HL-60 (cell line): Measurements from ENCODE around the gene POC1B.

Source experiments
- GABPA ChIP-seq: IDR thresholded peaks from 2 replicates; pipeline ENCODE4 v1.6.1; 2012; ENCODE audit warnings: low read depth
- POLR2AphosphoS5 ChIP-seq: IDR thresholded peaks from 2 replicates; pipeline ENCODE4 v1.6.1; 2012; ENCODE audit warnings: low read depth
- TF ChIP-seq, protein P1 (sequence below): IDR thresholded peaks from one replicate; pipeline ENCODE4 v1.5.1; 2011; ENCODE audit warnings: low read length, control low read depth, inconsistent platforms; ENCODE audit not compliant: insufficient read depth

- TF ChIP-seq, protein P1, sequence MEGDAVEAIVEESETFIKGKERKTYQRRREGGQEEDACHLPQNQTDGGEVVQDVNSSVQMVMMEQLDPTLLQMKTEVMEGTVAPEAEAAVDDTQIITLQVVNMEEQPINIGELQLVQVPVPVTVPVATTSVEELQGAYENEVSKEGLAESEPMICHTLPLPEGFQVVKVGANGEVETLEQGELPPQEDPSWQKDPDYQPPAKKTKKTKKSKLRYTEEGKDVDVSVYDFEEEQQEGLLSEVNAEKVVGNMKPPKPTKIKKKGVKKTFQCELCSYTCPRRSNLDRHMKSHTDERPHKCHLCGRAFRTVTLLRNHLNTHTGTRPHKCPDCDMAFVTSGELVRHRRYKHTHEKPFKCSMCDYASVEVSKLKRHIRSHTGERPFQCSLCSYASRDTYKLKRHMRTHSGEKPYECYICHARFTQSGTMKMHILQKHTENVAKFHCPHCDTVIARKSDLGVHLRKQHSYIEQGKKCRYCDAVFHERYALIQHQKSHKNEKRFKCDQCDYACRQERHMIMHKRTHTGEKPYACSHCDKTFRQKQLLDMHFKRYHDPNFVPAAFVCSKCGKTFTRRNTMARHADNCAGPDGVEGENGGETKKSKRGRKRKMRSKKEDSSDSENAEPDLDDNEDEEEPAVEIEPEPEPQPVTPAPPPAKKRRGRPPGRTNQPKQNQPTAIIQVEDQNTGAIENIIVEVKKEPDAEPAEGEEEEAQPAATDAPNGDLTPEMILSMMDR, result no peak
- TF ChIP-seq POLR2AphosphoS5 (no peak), GABPA (no peak)
Observed at GRCh38 chr12:89544681-89545184, 18.9 kb upstream of the POC1B start.
